IPS-NIHi7 (cell line): ENCODE data around the gene MYL4.
A peak's percentile ranks its signal among the peaks of the same experiment; 100 is the strongest.
"Not testable (repeated sequence)": the region's sequence is repeated elsewhere in the genome, so short reads cannot be mapped to it uniquely, and the experiment has no call there.

ENCODE experiments used
- DNase-seq: peaks from one replicate; pipeline ENCODE4 v3.0.0; 2012; ENCODE audit warnings: mixed read lengths; ENCODE audit errors: extremely low spot score

The MYL4 gene

DNA sequence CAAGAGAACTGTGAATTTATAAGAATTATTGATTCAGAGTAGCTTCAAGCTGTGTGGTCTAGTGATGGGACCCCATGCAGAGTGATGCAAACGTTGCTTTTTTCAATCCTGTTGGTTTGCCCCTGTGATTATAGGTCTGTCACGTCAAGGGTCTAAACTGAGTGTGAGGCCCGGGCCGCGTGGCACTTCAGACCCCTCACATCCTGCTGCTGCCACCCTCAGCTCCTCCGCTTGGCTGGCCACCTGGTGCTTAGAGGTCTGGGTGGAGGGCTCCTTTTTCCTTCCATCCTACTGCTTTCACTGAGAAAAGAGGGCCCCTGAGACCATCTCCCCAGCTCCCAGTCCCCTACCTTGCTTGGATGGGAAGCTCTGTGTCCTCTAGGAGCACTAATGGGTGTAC lies 12.0 kb downstream of the MYL4 start:
- DNase-seq, result no peak

DNA sequence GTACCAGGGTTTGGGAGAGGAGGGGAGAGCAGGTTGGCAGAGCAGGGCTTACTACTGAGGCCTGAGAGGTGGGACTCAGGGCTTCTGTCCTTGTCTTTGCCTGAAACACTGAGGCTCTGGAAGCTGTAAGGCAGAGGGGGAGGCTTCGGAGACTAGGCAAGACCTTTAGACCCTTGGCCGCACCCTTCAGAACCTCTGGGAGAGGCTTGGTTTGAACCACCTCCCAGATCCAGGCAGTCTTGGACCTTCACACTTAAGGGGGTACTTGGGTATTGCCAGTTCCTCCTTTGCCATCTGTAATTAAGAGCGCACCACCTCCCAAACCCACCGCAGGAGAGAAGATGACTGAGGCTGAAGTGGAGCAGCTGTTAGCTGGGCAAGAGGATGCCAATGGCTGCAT lies 12.9 kb downstream of the MYL4 start:
- DNase-seq, result no peak

DNA sequence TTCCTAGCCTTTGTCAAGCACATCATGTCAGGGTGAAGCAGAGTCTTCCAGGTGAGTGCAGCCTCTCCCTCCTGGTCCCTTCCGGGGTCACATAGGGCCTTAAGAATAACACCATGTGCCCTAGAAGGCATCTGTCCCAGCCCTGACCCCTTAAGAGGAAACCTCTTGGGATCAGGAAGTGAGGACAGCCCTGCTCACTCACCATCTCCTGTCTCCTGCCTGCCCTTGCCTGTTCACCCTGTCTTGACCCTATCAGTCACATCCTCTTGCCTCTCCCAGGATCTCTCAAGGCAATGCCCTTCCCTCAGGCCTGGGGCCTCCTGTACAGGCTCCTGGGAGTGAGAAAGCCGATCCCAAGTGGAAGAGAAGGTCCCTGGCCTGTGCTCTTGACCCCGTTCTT lies 13.9 kb downstream of the MYL4 start:
- DNase-seq, result no peak

DNA sequence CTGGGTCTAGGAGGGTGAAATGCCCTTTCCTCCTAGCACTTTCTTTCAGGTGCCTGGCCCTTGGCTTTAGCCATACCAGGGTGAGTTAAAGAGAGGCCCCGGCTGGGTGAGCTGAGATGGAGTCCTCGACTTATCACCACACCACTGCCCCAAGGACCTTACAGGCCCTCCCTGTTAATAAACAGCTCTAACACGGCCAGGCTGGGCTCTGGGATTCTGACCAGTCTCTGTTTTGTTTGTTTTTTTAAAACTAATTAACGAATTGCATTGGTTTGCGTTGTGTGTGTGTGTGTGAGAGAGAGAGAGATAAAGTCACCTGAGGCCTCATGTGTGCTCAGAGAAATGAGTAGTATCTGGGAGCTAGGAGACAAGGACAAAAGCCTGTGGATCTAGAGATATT lies 14.3 kb downstream of the MYL4 start:
- DNase-seq, result no peak

DNA sequence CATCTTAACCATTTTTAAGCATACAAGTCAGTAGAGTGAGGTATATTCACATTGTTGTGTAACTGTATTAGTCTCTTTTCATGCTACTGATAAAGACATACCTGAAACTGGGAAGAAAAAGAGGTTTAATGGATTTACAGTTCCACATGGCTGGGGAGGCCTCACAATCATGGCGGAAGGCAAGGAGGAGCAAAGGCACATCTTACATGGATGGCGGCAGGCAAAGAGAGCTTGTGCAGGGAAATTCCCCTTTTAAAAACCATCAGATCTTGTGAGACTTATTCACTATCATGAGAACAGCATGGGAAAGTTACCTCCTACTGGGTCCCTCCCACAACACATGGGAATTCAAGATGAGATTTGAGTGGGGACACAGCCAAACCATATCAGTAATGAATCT lies 14.9 kb downstream of the MYL4 start:
- DNase-seq, result not testable (repeated sequence)

DNA sequence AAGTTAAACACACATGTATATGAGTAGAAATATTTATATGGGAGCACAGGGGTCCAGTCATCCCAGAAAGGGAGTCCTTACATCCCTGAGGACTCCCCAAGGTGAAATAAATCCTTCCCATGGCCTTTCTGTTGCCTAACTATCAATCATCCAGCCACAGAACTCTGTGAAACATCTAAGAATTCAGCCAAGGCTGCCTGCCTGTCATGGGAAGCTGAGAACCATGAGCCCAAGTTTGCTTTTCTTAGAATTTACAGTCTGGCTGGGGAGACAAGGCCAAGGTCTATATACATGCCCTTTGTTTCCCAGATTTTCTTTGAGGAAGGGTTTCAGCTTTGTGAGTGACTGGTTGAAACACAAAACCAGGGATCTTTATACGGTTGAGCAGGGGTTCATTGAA lies 15.8 kb downstream of the MYL4 start:
- no peak for DNase-seq

DNA sequence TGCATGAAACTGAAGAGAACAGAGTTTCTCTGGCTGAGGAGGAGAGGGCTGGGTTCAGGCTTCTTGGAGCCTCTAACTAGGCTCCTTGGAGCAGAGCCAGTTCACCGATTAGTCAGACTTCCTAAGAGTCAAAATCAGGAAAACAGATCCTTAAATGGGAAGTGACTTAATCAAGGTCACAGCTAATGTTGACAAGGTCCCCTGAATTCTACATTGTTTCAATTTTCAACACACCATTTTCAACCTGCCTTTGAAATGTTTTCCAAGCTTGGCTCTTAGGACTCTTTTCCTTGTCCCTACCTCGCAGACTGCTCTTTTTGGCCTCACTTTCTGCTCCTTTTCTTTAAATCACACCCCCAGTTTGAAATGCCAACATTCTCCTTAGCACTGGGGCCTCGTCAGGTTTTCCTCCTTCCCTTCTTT lies 16.3 kb downstream of the MYL4 start:
- DNase-seq, result no peak

DNA sequence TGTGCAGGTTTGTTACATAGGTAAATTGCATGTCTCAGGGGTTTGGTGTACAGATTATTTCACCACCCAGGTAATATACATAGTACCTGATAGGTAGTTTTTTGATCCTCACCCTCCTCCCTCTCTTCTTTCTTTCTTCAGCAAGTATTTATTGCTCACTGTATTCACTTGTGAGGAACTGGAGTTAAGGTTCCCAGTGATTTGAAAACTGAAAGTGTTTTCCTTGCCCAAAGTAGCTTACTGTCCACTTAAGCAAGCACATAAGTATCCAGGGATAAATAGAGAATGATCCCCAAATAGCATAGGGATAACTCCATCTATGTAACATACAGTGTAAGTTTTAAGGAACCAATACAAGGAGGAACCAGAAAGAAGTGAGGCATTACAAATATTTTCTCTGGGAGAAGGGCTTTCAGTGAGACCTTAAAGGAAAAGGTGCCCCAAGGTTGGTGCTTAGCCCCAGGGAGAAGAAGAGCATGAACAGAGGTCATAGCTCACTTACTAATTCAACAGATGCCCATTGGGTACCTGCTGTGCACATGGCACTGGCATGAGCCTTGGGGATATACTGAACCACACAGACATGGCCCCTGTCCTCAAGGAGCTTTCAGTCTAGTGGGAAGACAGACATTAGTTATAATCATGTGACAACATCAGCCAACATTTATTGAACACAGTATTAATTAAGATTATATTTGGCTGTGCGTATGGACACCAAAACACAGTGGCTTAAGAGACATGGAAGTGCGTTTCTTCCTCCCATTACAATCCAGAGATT lies 17.0 kb downstream of the MYL4 start:
- DNase-seq, result no peak

DNA sequence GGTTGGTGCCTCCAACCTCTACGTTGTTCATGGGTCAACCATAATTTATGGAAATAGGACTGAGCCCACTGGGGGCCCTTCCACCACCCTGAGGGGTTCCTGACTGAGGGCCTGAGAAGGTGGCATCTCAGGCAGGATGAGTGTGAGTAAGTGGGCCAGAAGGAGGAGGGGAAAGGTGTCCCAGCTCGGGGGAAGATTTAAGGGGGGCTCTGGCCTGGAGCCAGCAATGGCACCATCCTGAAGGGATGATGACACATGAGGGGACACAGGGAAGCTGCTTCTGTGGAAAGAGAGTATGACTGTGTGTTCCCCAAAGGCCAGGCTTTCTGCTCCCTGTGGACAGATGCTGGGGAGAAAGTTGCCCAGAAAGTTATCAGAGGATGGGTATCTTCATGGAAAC lies 18.7 kb downstream of the MYL4 start:
- DNase-seq, result no peak

DNA sequence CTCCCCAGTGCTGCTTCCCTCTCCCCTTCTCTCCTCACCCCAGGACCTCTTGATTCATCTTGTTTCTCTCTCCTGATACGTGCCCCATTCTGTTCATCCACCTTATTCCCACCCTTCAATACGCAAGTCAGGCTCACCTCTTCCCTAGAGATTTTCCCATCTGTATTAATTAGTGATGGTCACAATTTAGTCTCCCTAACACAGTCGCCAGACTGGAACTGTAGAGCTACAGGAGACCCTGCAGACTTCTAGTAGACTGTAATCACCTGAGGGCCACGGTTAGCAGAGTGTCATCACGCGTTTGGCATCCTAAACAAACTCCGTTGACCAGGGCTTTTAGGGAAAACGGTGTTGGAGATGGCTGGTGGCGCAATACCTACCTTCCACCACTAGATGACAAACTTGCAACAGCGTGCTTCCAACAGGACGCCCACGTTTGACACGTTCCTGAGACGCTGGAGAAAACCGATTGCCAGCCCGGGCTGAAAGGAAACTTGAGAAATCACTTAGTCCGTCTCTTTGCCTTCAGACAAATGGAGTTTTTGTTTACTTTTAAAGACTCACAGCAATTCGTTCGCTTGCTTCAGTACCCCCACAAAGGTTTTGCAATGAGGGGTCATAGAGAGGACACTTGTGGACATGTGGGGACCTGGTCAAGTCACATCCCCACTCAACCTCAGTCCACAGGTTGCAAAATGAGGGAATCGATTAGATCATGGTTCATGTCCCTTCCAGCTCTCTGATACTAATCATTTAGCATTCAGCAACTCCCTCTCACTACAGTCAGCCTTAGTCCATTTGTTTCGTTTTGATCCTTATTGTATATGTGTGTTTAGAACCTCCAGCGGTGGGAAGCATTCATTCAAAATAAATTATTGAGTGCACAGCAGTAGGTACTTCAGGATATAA lies 20.6 kb downstream of the MYL4 start:
- peak; percentile 93 for DNase-seq

DNA sequence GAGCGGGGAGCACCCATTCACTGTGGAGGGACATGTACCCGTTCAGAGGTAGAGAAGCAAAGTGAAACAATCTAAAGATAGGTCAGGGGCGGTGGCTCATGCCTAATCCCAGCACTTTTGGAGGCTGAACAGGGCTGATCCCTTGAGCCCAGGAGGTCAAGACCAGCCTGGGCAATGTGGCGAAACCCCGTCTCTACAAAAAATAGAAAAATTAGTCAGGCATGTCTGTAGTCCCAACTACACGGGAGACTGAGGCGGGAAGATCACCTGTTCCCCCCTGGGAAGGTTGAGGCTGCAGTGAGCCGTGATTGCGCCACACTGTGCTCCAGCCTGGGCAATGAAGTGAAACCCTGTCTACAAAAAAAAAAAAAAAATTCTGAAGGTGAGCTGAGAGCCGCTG lies 21.7 kb downstream of the MYL4 start:
- DNase-seq, result no peak

DNA sequence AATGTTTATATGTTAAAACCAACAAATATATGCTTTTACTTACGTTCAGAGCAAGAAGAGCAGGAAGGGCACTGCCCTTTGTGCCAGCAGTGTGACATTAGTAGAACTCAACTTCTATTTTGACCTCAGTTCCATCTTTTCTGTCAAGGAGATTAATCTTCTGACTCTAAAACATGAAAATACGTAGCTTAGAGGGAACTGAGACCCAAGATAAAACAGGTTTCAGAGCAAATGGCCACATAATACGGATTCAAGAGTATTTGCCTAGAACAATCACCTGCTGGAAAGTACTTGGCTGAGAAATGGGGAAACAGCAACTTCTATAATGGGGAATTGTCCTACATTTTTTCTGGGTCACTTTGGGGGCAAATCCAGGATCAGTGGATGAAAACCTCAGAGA lies 22.2 kb downstream of the MYL4 start:
- no peak for DNase-seq

DNA sequence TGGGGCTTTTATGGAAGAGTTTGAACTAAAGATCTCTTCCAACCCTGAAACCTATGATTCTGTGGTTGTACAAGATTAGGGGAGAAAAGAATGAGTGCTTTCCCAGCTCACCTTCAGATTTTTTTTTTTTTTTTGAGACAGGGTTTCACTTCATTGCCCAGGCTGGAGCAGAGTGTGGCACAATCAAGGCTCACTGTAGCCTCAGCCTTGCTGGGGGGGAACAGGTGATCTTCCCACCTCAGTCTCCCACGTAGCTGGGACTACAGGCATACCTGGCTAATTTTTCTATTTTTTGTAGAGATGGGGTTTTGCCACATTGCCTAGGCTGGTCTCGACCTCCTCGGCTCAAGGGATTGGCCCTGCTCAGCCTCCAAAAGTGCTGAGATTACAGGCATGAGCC lies 22.7 kb downstream of the MYL4 start:
- DNase-seq, result no peak

DNA sequence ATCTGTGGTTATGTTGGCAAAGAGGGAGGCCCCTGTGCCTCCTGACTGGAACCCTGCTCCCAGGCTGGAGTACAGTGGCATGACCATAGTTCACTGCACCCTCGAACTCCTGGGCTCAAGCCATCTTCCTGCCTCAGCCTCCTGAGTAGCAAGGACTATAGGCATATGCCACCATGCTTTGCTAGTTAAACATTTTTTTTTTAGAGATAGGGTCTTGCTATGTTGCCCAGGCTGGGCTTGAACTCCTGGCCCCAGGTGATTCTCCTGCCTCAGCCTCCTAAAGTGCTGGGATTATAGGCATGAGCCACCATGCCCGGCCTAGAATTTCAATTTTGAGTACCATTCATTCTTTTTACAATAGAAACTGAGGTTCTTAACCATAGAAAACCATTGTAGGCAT lies 23.3 kb downstream of the MYL4 start:
- no peak for DNase-seq

DNA sequence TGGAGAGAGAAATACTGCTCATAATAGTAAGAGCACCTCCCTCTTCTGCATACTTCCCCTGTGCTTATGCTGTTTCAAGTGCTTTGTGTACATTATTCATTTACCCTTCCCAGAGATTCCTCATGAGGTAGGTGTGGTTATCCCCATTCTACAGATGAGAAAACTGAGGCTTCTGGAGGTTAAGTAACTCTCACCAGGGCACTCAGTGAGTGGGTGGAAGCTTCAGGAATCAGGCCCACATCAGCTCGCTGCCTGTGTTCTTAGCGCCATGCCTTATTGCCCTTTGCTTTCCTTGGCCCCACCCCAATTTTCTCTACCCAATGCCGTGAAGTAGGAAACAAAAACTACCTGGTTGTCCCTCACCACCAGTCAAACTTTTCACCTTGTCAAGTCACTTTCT lies 26.4 kb downstream of the MYL4 start:
- no peak for DNase-seq

DNA sequence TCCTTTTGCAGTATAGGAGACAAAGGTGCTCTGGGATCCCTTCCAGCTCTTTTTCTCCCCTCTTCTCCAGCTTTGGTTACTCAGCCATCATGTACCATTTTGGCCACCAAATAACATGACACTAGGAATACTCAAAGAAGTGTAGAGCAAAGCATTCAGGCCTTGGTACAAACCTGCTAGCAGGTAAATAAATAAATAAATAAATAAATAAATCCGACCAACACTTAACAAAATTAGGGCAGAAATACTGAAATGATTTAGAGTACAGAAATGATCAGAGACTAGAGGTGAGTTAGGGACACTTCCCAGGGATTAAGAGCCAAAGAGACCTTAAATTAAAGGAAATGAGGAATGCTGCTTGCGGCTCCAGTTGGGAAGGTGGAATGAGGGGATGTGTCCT lies 26.8 kb downstream of the MYL4 start:
- DNase-seq, result no peak

DNA sequence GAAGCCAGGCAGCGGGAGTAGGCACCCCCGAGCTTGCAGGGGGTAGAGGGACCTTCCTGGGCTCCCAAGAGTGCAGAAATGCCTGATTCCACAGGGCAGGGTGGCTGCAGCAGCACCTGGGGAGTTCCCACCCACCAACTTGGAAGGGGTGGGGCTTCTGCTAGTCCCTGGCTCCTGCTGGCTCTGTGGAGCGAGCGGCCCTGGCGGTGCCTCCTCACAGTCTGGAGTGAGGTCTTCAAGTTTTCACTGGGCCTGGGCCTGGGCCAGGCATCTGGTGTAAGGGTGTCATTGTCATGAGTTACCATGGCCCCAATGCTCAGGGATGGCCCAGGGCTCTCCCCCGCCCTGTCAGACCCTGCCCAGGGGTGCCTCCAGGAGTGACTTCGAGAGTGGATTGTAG lies 28.7 kb downstream of the MYL4 start:
- no peak for DNase-seq

DNA sequence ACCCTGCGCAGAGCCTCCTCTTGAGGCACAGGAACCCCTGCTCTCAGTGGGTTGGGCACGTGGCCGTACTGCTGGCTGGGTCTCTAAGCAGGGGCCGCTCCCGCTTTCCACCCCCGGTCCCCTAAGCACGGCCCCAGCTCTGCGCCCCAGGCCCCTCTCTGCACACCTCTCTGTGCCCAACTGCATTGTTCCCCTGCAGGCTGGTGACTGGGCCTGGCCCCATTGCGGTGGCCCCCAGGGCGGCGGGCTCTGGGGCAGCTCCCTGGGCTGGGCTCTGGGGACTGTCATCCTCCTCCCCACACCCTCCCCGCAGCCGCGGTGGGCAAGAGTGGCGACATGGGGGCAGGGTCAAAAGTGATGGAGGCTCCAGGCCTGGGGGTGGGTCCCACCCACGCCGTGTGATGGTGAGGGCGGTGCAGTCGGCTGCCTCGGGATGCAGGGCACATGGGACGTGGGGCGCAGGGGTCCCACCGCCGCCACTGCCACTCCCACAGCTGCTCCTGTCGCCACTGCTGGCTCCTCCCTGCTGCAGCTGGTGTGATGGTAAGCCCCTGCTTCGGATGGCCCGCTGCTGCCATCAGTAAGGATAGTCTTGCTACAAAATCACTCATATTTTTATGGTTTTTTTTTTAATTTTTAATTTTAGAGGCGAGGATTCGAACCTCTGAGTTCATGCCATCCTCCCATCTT lies 29.3 kb downstream of the MYL4 start:
- no peak for DNase-seq

DNA sequence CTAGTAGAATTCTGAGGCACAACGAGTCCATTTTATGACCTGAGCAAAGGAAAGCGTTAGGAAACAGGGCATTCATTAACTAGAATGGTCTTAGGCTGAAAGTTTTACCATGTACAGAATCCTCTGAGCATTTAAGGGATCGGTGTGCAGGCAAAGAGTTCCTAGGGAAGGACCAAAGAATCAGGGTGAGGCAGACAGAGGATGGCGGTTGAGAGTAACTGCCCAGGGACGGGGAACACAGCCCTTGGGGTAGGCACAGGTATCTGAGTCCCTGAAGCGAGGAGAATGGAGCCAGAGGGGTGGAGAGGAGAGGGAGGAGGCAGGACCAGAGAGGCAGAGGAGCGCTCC lies 30.4 kb downstream of the MYL4 start:
- no peak for DNase-seq

DNA sequence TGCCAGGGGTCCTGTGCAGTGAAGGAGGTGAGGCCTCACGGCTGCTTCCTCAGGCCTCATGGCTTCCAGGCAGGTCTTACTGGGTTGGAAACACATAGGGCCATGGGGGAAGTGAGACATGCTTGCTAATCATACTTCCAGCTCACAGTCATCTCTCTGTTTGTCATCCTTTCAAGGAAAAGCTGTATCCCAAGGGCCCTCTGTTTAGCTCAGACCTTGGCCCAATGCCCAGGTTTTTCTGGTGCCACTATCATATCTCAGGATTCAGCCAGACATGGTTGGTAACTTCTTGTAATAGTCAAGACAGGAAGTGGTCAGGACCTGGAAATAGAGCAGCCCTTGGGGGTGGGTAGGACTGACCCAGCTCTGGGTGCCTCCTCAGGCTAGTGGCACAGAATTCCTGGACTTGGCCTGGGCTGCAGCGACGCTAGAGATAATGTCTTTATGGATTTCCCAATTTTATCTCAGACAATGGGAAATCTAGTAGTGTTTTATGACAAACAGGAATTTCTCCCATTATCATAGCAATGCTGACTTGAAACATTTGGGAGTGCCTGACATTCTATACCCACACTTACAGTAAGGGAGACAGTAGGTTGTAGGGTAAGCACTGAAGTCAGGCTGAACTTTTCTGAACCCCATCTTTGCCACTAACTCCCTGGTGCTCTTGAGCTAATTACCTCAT lies 31.0 kb downstream of the MYL4 start:
- no peak for DNase-seq

DNA sequence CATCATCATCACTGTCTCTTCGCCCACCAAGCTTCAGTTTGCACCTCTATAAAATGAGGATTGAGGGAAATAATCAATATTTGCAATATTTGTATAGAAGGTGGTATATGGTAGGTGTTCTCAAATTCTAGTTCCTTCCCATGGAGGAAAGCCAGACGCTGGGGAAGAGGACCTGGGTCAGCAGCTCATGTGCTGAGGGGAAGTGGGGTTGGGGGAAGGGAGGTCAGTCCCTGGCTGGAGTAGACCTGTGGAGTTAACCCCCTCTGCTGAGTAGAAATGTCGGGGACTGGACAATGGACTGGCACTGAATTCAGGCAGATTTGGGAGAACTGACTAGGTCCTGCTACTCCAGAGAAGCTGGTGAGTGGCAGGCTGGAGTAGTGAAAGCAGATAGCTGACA lies 31.7 kb downstream of the MYL4 start:
- no peak for DNase-seq

DNA sequence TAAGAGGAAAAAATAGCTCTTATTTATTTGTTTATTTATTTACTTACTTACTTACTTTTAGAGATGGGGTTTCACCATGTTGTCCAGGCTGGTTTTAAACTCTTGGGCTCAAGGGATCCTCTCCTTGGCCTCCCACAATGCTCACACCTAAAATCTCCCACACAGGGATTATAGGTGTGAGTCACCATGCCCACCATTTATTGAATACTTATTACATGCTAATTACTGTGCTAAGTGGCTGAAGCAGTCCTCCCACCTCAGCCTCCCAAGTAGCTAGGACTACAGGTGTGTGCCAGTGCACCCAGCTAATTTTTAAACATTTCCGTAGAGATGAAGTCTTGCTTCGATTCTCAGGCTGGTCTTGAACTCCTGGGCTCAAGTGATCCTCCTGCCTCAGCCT lies 33.5 kb downstream of the MYL4 start:
- no peak for DNase-seq
